Fibroblast of skin of right biceps (primary cell): ENCODE measurements around the gene KREMEN1.

Experiments
- DNase-seq: peaks from one replicate; pipeline ENCODE4 v3.0.0-alpha.2; 2013

KREMEN1 gene

DNA sequence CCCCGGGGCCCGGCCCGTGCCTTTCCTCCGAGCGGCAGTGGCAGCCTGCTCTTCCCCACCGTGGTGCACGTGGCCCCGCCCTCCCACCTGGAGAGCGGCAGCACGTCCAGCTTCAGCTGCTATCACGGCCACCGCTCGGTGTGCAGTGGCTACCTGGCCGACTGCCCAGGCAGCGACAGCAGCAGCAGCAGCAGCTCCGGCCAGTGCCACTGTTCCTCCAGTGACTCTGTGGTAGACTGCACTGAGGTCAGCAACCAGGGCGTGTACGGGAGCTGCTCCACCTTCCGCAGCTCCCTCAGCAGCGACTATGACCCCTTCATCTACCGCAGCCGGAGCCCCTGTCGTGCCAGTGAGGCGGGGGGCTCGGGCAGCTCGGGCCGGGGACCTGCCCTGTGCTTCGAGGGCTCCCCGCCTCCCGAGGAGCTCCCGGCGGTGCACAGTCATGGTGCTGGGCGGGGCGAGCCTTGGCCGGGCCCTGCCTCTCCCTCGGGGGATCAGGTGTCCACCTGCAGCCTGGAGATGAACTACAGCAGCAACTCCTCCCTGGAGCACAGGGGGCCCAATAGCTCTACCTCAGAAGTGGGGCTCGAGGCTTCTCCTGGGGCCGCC is 23.1 kb upstream of the KREMEN1 start:
- no peak for DNase-seq

DNA sequence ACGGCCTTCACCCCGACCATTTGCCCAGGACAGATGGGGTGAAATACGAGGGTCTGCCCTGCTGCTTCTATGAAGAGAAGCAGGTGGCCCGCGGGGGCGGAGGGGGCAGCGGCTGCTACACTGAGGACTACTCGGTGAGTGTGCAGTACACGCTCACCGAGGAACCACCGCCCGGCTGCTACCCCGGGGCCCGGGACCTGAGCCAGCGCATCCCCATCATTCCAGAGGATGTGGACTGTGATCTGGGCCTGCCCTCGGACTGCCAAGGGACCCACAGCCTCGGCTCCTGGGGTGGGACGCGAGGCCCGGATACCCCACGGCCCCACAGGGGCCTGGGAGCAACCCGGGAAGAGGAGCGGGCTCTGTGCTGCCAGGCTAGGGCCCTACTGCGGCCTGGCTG is 22.4 kb upstream of the KREMEN1 start:
- DNase-seq = no peak

DNA sequence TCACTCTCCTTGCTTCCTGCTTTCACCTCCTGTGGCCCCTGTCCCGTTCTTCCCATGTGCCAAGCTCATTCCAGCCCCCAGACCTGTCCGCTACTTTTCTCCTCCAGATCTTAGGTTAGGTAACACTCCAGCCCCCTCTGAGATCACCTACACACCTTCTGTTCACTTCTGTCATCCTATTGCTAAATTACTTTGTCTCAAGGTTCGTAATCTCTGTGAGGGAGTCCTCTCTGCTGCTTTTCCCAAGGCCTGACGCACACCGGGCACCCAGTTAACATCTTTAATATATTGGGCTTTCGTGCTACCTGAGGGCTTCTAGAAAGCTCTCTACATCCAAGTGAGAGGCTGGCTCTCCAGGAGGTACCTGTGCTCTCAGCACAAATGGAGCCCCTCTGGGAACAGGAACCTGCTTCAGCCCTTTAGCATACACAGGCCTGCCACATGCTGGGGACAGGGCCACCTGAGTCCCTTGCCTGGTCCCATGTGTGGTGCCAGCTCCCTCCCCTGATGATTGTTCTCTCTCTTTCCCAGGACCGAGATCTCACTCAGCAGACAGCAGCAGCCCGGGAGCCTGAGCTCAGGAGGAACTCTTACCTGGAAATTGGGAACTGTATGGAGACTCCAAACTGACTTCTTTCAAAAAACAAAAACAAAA is 19.7 kb upstream of the KREMEN1 start:
- no peak for DNase-seq

DNA sequence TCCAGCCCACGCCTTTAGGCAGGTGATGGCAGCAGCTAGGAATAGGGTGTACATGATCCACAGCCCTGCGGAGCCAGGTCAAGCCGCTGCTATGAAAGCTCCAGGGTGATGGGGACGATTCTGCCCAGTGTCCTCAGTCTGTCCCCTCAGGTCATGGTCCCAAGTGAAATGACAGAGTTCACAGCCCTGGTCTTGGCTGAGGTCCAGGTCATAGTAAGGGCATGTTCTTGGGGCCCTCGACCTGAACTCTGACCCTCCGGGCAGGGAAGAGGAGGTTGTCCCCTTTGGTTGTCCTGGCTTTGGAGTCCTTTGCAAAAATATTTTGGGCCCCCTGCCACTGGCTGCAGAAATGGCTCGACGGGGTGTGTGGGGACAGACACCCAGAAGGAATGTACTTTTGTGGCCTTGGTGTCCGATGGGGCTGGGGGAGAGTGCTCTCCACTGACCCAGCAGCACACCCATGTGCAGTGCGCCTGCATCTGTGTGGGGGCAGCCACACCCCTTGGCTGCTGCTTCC is 18.5 kb upstream of the KREMEN1 start:
- no peak for DNase-seq

DNA sequence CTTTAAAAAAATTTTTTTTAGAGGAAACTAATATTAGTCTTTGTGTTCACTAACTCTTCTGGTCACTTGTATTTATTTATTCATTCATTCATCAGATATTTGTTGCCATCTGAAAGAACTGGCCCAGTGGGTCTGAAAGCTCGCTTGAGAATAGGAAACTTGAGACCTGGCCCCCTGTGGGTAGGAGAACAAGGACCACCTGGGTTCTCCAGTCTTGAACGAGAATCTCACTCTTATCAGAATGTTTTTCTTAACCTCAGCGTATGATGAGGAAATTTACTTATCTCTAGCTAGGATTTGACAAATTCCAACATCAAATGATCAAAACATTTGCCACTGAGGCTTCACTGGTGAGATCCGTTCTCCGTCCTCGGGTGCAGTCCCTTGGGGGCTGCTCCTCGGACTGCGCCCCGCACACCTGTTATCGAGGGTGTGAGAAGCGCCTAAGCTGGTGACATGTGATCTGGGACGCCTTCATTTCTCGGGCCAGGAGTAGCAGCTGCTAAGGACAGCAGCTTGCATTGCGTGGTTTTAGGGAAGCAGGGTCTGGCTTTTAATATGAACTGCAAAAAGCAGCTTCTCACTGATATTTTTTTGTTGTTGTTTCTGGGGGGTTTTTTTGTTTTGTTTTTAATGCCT is 17.5 kb upstream of the KREMEN1 start:
- DNase-seq = no peak

DNA sequence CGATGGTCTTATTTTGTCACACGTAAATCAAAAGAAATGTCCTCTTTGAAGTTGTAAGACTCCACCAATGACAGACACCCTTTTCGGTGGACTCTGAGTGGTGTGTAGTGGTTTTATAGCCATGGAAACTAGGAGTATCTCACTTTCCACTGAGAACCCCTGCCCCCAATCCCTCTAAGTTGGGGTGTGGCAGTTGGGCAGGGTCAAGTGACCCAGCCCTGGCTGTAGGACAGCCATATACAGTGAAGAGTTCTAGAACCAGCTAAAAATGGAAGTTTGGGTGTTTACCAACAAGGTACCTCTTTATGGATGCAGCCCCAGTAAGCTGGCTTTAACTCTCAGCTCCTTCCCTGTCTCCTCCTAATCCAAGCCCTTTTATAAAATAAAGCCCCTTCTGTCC is 16.4 kb upstream of the KREMEN1 start:
- no peak for DNase-seq

DNA sequence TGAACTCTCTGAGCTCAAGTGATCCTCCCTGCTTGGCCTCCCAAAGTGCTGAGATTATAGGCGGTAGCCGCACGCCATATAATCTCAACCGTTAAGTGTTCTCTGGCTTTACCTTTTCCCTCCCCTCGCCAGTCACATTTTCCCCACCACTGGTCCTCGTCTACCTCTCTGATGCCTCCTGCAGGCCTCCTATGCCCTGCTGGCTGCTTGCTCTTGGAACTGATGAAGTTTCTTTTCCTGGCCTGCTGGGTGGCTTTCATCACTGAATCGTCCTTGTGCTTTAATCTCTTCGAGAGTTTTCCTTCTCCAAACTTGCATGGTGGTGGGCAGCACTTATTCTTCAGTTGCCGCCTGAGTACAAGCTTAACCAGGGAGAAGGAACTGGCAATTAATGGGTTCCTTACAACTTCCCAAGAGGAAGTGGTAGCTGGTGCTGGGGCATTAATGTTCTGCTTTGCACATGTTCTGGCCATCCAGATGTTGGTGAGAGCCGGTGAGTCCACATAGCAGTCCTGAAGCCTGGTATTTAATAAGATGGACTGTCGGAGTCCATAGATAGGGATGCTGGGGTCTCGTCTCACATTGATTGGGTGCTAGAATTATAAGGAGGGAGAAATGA is 12.5 kb upstream of the KREMEN1 start:
- DNase-seq = no peak

DNA sequence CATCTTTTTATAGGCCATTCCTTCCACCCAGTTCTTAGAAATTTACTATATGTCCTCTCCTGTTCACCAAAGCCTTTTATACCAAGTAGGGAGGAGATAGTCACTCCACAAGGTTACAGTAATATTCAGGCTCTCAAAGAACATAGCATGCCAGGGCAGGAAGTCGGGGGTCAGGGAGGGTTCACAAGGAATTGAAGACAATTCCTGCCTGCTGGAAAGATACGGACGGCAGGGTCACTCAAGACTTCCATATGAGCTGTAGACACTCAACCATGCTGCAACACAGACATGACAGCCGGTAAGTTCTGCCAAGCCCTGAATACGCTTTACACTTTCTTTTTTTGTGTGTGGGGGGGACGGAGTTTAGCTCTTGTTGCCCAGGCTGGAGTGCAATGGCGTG is 11.9 kb upstream of the KREMEN1 start:
- no peak for DNase-seq

DNA sequence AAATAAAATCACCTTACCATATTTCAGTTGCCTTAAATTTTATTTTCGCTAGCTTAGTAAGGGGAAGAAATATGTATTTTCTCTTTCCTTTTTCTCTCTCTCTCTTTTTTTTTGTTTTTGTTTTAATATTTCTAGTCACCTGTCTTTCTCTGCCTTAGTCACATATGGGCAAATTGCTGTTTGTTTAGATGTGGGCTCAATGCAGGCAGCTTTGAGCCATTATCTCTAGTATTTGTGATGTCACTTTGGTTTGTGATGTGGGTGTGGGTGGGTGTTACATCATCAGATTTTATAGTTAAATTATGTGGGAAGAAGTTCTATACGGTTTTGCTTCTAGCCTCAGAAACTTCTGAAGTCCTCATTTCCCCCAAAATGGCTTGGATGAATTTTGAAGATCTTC is 11.1 kb upstream of the KREMEN1 start, which contains the start of gene C22orf31:
TSS of gene C22orf31 (minus strand) at position 59 of the 400 bp plus-strand sequence. CDS start at position 20, 39 bp downstream.
- DNase-seq = no peak

DNA sequence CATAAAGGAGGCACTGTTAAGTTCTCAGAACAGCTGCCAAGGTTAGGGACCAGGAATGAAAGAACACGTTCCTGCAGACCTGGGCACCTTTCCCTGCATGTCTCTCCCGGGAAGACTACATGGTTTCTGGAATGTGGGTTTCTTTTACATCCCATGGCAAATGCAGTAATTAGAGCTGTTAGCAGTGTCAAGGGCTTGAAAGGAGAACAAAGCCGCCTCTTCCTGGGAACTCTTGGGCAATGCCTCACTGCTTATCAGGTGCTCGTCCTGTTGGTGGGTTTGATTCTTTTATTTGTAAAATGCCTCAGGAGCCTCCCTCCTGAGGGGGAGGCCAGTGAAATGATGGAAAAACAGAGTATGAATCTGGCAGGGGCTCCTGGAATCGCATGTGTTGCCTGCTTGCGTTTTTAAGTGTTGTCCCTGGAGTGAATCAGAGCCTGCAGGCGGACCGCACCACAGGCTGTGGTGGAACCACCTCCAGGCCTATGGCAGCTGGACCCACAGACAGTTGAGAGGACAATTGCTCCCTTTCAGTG is 10.5 kb upstream of the KREMEN1 start:
- no peak for DNase-seq

DNA sequence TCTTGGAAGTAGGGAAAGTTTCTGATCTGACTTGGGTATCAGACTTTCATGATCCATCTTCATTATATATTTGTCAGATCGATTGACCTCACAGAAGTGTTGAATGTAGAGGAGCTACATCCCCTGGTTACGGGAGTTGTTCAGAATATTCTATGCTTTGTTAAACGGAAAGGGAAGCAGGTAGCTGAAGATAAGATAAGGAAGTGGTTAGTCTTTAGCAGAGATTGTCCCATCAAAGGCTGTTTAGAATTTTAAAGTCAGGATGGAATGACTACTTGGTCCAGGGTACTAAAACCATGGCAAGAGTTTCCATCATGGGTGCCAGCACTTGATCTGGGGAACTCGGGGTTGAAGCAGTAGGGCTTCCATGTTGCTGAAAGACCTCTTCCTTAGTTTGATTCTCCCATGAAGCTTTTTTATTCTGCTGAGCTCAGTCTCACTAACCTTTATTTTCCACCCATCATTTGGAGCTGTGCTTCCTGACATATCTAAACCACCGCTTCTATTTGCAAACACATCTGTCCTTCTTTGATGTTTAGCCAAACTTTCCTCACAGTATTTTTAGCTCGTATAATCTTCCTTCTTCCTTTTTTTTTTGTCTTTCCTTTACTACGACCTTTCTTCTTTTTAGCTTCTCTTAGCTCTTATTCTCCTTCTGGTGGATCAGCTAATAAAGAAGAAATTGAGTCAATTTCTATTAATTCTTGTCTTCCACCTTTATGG is 7.2 kb upstream of the KREMEN1 start:
- DNase-seq = no peak

DNA sequence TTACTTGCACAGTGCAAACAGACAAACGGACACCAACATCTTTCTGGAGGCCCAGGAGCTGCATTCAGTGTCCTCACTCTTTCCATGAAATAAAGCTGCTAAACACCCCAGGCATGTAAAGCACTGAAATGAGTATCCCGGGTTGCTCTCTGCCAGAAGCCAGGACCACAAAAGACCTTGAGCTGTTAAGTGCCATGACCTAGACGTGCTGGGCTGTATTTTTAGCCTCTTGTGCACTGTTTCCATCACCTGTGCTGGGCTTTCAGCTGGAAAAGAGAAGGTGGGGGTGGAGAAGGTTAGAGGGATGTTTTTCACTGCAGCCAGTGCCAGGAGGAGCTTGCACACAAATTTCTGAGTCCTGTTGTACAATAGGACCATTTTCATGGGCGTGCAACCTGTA is 3.4 kb upstream of the KREMEN1 start:
- no peak for DNase-seq

DNA sequence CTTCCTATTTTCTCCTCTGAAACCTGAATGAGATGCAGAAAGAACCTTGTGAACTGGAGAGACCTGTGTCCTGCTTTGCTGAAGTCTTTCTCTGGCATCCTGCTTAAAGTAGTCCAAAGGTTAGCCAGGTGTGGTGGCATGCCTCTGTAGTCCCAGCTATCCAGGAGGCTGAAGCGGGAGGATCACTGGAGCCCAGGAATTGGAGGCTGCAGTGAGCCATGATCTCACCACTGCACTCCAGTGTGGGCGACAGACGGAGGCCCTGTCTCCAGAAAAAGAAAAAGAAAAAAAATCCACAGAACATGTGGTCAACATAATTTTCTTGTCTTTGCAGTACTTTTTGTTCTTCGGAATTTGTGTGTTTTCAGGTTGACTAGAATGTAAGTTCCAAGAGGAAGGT is 2.3 kb upstream of the KREMEN1 start:
- no peak for DNase-seq

DNA sequence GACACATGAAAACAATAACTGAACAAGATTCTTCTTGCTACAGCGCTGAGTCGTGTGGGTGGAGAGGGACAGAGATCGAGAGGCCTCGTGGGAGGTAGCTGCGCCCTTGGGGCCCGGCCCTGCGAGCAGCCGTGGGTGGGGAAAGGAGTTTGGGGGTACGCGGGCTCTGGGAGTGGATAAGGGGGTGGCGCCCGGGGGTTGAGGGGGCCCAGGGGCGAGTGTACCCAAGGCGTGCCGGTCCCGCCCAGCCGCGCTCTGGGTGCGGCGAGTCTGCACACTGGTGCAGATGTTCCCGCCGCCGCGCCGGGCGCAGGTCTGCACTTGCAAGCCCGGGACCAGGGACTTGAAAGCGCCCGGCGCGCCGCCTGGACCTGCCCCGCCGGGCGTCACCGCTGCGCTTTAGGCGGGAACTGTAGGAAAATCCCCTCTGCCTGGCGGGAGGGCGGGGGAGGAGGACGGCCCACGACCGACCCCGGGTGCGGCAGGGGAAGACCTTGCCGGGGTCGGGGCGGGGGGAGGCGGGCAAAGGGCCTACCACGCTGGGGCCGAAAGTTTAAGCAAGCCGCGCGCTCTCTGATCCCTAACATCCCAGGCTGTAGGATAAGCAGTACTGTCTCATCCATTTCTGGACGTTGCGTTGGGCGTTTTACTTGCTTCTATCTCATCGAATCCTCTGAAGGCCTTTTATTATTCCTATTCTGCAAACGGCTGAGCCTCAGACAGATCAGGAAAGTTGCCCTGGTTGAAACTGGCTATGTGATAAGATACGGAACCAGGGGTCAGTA is 1.4 kb upstream of the KREMEN1 start:
- peak; percentile 26 for DNase-seq

DNA sequence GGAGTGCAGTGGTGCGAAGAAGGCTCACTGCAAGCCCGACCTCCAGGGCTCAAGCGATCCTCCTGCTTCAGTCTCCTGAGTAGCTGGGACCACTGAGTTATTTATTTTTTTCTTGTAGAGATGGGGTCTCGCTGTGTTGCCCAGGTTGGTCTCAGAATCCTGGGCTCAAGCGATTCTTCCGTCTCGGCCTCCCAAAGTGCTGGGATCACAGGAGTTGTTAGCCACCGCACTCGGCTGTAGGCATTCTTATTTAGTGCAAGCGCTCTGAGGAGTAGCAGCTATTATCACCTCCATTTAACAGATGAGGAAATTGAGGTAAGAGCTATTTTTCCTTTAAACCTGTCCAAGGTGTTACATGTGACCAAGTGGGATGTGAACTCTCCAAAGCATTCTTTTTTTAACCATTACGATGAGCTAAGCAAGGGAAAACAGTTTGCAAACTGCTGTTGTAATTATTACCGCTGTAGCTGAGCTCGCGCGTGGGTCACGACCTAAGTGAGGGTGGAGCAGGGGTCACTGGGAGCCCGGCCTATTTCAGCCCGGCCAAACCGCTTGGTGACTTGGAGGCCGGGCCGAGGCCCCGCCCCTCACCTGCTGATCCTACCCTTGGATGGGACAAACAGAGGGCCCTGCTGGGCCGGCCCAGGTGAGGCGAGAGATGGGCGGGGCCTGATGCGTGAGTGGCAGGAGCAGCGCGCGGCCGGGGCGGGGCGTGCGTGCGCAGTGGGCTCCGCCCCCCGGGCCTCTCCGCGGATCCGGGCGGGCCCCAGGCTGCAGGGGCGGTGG is 449 bp upstream of the KREMEN1 start:
- DNase-seq = peak; percentile 78

DNA sequence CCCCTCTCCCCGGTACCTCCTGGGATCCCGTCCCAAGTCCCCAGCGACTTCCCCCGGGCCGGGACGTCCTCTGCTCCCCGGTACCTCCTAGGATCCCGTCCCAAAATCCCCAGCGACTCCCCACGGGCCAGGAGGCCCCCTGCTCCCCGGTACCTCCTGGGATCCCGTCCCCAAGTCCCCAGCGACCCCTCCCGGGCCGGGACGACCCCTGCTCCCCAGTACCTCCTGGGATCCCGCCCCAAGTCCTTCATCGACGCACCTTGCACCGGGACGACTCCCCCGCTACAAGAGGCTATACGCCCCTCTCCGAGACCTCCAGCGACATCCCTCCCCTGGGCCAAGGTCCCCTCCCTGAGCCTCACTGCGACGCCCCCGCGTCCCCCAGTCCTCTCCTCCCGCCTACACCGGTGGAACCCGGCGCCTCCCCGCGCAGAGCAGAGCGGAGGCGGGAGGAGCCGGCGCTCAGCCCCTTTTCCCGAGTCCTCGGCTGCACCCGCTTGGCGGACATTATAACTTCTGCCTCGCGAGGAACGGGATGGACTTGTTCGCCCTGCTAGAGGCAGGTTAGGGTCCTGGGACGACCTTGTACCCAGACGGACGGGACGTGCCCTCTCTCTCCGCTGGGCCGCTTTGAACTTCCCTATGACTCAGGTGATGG is 912 bp downstream of the KREMEN1 start:
- peak; percentile 32 for DNase-seq

DNA sequence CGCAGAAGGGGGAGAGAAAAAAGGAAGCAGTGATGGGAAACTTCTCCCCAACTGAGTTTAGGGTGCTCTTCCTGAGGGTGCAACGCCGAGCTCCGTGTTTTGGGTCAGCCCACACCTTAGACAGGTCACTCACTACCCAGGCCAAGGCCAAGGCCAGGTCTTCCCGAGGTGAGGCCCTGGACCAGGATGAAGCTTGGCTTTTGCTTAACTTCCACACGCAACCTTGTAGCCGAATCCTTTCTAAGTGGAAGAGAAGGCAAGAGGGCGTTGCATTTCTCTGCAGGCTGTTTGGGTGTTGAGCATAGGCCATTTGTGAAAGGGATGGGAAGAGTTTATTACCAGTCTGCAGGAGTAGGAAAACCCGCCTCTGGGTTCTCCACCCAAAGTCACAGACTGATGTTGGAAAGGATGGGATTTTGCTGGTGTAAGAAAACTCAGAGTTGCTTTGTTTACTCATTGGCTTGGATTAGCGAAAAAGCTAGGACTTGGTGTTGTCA is 1.5 kb downstream of the KREMEN1 start:
- no peak for DNase-seq

DNA sequence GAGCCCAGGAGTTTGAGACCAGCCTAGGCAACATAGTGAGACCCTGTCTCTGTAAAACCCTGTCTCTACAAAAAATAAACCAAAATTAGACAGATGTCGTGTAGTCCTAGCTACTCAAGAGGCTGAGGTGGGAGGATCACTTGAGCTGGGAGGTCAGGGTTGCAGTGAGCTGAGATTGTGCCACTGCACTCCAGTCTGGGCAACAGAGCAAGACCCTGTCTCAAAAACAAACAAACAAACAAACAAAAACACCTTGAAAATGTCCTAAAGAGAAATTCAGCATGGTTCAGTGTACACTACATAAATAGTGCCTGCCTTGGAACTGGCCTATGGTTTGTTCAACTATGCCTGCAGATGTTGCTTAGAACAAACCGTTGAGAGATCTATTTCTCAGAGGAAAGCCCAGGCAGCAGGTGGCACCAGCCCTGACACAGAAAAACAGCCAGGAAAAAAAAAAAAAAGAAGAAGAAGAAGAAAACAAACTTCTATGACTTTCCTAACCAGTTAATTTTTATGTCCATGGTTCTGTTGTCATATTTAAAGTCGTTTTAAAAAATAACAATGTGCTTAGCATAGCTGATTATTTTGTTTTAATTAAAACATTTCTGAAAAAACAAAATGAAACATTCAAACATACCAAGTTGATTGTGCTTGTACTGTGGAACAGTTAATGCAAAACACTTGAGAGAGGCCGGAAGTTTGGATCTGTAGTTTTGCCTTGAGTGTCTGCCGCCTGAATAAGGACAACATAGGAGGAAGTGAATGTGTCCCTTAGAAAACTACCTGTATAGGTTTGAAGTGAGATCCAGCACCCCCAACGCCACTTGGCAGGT is 5.4 kb downstream of the KREMEN1 start:
- DNase-seq = no peak

DNA sequence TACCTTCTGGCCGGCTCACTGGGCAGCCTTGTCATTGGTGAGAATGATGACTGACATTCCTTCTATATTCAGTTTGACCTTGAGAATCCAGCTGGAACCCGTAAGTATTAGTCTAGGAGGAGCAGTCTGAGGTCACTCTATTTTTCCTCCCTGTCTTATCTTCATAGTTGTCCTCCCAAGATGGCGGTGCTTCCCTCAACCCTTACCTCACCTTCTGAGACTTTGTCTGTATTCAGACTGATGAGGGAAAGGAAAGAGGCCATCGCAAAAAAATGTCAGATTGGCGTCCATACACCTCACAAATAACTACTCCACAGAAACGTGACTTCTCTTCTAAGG is 6.0 kb downstream of the KREMEN1 start:
- DNase-seq = no peak
